ENCODE results near the gene GDPD2. TPM values are rescaled to one million over a fixed set of nuclear protein-coding genes. Genes with fewer than 3 reads are reported as not detected.

The GDPD2 gene
- total and polyA plus RNA-seq, 11 donors, result not detected

DNA sequence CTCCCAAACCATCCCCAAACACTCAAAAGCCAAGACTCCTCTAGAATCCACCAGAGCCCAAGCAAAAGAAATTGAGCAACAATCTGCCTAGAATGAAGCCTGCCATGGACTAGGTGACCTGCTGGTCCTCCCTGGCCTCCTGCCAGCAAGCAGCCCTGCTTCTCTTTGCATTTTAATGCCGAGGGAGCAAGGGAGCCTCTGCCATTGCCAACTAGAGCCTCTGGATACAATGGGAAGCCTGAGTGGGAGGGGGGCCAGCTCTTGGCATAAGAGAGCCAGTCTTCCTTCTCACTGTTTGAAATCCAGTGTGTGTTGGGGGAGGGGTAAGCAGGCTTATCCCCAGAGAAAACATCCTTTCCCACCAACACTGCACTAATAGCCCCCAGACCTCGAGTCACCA is 1.5 kb upstream of the GDPD2 start:
- Histone ChIP-seq H3K36me3 (no peaks in the 10 kb centered on the region), H3K4me3 (no peak overlapping the region), H3K27ac (no peak overlapping the region), H3K27me3 (peaks cover 0 to 16% (median 0%) of the 10 kb centered on the region in 9 donors), H3K4me1 (no peaks in the 10 kb centered on the region), H3K9me3 (no peaks in the 10 kb centered on the region)
- DNase-seq, result no peak
- WGBS, 4 donors, result 40 to 46% (median 41%) methylated on average over 2 of the region's 2 CpGs
- TF ChIP-seq, protein P1, sequence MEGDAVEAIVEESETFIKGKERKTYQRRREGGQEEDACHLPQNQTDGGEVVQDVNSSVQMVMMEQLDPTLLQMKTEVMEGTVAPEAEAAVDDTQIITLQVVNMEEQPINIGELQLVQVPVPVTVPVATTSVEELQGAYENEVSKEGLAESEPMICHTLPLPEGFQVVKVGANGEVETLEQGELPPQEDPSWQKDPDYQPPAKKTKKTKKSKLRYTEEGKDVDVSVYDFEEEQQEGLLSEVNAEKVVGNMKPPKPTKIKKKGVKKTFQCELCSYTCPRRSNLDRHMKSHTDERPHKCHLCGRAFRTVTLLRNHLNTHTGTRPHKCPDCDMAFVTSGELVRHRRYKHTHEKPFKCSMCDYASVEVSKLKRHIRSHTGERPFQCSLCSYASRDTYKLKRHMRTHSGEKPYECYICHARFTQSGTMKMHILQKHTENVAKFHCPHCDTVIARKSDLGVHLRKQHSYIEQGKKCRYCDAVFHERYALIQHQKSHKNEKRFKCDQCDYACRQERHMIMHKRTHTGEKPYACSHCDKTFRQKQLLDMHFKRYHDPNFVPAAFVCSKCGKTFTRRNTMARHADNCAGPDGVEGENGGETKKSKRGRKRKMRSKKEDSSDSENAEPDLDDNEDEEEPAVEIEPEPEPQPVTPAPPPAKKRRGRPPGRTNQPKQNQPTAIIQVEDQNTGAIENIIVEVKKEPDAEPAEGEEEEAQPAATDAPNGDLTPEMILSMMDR (IDR thresholded peaks at IDR 0.05), result no peak
- no peak for TF ChIP-seq POLR2A (IDR thresholded peaks at IDR 0.05)
- no peak for ATAC-seq
- intact Hi-C loops (cut with DNase I), result loop anchor here in 1 of 10 donors (10.0 kb wide), 1 partner anchor 137 kb away; the partner anchor contains the start of genes PDZD11 and RAB41

DNA sequence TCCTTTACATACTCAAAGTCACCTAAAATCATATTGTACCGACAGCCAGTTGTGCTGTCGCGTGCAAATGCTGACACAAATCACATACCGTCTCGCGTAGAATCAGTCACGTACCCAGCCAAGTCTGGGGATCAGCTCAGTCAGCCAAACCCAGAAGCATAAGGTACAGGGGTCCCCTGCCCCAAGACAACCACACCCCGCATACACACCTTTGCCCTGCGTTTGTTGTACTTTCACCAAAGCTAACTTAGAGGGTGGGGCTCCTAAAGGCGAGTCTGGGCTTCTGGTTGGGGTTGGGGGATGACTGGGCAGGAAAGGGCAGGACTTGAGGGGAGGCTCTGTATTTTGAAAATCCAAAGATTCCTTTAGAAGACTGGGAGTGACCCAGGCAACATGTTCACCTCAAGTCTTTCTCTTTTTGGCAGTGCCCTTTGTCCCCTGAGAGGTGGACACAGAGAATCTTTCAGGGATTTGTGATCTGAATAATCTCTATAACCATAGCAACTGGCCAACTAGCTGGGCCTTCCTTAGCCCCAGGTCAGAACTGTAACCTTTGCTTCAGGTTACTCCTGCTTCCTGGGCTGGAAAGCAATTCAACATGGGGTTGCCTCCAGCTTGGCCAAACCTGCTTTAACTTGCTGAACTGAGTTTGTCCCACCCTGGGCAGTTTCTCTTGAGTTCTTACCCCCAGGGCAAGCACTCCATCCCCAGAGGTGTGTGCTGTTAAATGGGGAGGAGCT is 992 bp downstream of the GDPD2 start:
- H3K27me3 ChIP-seq, result peaks cover 0 to 21% (median 0%) of the 10 kb centered on the region in 9 donors
- 58 to 69% (median 64%) methylated on average over 10 of the region's 10 CpGs for WGBS, 4 donors
- no peaks in the 10 kb centered on the region for H3K4me1 ChIP-seq
- ATAC-seq (no peak), DNase-seq (no peak)
- no peaks in the 10 kb centered on the region for H3K9me3 ChIP-seq
- TF ChIP-seq, protein P1 (IDR thresholded peaks at IDR 0.05), result no peak
- TF ChIP-seq POLR2A (IDR thresholded peaks at IDR 0.05), result no peak
- intact Hi-C loops (cut with DNase I), result loop anchor here in 1 of 10 donors (10.0 kb wide), 1 partner anchor 139 kb away; the partner anchor contains the start of genes PDZD11 and RAB41
- H3K27ac ChIP-seq, result no peak overlapping the region
- H3K4me3 ChIP-seq, result no peak overlapping the region
- H3K36me3 ChIP-seq, result no peaks in the 10 kb centered on the region

DNA sequence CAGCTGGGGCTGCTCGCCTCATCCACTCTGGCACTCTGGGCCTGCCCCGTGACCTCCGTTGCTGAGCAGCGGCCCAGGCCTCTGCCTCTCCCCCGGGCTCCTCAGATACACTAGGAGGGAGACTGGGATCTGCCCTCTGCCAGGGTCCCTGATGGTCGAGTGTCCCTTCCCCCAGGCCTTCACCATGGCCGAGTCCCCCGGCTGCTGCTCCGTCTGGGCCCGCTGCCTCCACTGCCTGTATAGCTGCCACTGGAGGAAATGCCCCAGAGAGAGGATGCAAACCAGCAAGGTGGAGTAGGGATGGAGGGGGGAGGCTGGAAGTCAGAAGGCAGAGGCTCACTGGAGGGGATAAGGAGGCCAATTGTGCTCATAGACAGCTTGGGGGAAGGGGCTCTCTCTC is 1.7 kb downstream of the GDPD2 start:
- ATAC-seq (no peak), DNase-seq (no peak)
- Histone ChIP-seq H3K4me1 (no peaks in the 10 kb centered on the region), H3K27ac (no peak overlapping the region), H3K9me3 (no peaks in the 10 kb centered on the region), H3K27me3 (peaks cover 0 to 18% (median 0%) of the 10 kb centered on the region in 9 donors), H3K4me3 (no peak overlapping the region), H3K36me3 (no peaks in the 10 kb centered on the region)
- TF ChIP-seq POLR2A (IDR thresholded peaks at IDR 0.05), result no peak
- TF ChIP-seq, protein P1 (IDR thresholded peaks at IDR 0.05), result no peak
- 75 to 91% (median 81%) methylated on average over 6 to 10 of the region's 10 CpGs for WGBS, 4 donors
- intact Hi-C loops (cut with DNase I), result loop anchor here in 1 of 10 donors (10.0 kb wide), 1 partner anchor 140 kb away; the partner anchor contains the start of genes PDZD11 and RAB41

Data from heart left ventricle (tissue), 16 donors.